PC-9 (cell line): Measurements from ENCODE around the gene HABP4.

ENCODE experiments used
- EZH2 ChIP-seq: fragments of 200-600 bp; sonication (generic); IDR thresholded peaks from 2 replicates; pipeline ENCODE4 v1.8.0; 2017; ENCODE audit warnings: antibody characterized with exemption, low read depth
- TF ChIP-seq, protein P1 (sequence below): fragments of 200-600 bp; sonication (generic); conservative IDR thresholded peaks from 2 replicates; pipeline ENCODE4 v1.6.1; 2017; ENCODE audit warnings: mixed run types, antibody characterized with exemption, mild to moderate bottlenecking, moderate library complexity

DNA sequence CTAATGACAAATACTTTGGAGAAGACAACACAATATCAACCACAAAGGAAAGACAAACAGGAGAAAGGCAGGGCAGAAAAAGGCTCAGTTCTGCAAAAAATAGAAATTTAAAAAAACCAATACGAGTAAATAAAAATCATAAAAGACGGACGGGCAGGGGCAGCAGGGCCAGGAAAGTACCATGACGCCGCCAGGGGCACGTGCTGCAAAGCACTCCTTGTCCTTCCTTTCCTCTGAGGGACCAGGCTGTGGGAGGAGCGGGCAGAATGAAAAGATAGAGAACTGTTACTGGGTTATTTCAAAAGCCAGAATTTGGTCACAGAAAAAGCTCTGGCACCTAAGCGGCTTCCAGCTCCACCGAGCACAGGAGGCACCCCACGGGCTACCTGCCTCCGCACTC, 53.9 kb downstream of the HABP4 start:
- TF ChIP-seq, protein P1, sequence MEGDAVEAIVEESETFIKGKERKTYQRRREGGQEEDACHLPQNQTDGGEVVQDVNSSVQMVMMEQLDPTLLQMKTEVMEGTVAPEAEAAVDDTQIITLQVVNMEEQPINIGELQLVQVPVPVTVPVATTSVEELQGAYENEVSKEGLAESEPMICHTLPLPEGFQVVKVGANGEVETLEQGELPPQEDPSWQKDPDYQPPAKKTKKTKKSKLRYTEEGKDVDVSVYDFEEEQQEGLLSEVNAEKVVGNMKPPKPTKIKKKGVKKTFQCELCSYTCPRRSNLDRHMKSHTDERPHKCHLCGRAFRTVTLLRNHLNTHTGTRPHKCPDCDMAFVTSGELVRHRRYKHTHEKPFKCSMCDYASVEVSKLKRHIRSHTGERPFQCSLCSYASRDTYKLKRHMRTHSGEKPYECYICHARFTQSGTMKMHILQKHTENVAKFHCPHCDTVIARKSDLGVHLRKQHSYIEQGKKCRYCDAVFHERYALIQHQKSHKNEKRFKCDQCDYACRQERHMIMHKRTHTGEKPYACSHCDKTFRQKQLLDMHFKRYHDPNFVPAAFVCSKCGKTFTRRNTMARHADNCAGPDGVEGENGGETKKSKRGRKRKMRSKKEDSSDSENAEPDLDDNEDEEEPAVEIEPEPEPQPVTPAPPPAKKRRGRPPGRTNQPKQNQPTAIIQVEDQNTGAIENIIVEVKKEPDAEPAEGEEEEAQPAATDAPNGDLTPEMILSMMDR: no peak
- no peak for TF ChIP-seq EZH2
